IPS DF 4.7 (cell line): Measurements from ENCODE around the gene TUBB2A.

ENCODE experiments used
- DNase-seq: peaks from one replicate; pipeline ENCODE4 v3.0.0-alpha.2; 2013; ENCODE audit warnings: low spot score; ENCODE audit errors: extremely low read depth

TUBB2A gene

DNA sequence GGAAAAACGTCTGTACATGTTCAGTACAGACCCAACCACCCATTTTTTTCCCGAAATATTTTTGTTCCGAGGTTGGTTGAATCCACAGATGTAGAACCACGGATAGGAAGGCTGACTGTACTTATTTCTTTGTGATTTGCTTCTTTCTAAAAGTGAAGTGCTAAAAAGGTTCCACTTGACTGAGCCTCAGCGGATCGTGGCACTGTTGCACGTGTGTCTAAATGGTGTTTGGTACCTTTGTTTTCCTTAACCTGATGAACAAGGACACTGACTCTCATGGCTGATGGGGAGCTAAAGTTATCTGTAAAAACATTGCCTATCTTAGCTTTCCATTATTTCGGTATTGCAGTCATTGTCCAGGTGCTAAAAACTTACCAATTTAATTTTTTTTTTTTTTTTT is 32.7 kb downstream of the TUBB2A start:
- no peak for DNase-seq

DNA sequence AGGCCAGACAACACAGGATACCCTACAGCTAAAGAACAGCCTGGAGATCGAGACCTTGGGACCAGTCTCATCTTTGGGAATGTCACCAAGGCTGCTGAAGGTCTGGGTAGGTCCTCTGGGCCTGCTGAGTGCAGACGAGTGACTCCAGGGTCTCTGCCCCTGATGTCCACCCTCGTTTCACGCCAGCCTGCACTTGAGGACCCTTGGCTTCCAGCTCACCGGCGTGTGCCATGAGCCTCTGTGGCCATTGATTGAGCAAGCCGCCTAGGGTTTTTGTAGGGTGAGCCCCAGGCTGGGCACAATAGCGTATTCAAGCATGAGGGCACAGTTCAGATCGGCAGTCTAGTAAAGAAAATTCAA is 34.5 kb downstream of the TUBB2A start:
- DNase-seq: no peak

DNA sequence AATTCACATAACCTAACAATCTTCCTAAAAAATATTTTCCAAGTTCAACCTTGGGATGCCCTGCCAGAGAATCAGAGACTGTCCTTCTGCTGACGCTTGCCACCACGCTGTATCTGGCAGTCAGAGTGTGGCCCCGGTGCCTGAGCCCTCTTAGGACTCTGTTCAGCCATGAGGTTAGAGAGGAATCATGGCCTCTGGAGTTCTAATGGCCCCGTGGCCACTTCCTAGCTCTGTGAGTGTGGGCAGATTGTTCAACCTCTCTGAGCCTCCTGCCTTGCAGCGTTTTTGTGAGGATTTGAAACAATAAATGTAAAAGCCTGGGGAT is 36.6 kb downstream of the TUBB2A start:
- no peak for DNase-seq

DNA sequence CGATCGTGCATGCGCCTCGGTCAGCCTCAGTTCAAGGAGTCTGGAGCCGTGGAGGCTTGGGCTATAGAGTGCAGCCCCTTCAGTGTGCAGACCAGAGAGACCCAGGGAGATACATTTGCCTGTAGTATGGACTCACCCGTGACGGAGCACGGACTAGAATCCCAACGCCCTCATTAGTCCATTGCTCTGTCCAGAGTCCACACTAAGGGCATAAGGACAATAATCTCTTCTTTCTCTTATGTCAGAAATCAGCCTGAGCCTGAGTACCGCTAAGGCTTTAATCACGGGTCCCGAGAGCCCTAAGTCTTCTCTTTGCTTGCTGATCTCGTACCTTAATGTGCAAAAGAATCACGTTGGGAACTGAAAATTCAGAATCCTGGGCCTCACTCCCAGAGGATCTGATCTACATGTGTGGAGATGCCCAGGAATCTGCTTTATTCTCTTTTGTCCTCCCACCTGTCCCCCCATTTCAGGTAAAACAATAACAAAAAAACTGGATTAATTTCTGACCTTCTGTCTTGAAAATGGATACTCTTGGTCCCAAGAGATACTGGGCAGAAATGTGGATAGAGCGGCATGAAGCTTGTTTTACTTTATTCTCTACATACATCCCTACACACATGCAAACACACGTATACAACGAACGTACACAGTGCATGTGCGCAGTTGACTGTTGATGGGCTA is 38.2 kb downstream of the TUBB2A start:
- no peak for DNase-seq

DNA sequence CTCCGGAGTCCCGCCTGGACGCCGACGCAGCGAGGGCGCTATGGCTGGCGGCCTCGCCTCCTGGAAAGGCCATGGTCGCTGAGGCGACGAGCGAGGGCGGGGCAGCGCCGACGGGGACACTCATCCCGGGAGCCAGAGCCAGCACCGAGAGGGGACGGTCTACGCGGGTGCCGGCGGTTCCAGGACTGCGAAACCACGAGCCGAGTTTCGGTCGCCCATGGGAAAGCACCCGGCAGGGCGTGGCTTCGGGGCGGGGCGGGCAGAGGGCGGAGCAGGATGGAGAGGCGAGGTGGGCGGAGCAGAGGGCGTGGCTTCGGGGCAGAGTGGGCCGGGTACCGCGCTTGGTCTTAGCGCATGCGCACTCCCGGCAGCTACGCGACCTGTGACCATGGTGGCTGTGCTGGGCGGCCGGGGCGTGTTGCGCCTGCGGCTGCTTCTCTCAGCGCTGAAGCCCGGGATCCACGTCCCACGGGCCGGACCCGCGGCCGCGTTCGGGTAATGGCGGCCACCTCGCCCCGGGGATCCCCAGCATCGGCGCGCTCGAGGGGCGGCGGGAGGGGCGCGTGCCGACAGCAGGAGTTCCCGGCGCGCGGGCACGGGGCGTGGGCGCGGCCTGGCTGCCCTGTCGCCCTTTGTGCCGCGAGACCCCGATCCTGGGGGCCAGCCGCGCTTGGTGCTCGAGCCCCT is 38.8 kb downstream of the TUBB2A start, which contains the start of gene BPHL:
Gene BPHL, plus strand, starts transcription at position 359 of the 687 bp plus-strand sequence. Its CDS starts 30 bp downstream, at position 389.
- peak; percentile 58 for DNase-seq

DNA sequence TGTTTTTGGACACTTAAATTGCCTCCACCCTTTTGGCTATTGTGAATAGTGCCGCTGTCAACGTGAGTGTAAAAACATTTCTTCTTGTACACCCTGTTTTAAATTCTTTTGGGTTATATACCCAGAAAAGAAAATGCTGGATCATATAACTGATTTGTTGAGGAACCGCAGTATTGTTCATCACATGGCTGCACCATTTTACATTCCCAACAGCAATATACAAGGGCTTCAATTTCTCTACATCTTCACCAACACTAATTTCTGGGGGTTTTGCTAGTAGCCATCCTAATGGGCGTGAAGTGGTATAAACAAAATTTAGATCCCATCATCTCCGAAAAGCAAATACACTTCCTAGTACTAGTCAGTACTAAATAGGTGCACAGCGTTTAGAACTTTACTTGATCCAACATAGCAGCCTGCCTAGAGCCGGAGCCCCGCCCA is 39.4 kb downstream of the TUBB2A start:
- DNase-seq: peak; percentile 33

DNA sequence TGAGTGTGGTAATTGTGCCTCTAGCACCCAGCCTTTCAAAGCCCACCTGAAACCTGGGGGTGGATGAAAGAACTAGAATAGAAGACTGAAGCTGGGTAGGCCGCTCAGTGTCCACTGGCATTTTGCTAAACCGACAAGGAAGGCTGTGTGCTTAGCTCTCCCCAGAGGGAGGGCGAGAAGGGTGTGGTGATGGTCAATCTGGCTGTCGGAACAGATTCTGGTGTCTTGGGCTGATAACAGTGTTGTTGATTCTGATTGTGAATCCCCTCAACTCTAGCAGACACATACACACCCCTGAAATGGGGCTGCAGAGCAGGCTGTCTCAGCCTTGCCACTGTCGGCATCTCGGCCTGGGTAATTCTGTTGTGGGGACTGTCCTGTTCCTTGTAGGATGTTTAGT is 43.0 kb downstream of the TUBB2A start:
- DNase-seq: no peak

DNA sequence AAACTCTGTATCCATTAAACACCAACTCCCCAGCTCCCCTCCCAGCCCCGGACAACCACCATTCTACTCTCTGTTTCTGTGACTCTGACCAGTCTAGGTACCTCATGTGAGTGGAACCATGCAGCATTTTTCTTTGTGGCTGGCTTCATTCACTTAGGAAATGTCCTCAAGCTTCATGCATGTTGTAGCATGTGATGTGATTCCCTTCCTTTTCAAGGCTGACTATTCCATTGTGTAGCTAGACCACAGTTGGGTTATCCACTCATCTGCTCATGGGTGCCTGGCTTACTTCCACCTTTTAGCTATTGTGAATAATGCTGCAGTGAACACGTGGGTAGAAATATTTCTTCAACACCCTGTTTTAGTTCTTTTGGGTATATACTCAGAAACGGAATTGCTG is 47.6 kb downstream of the TUBB2A start:
- DNase-seq: no peak

DNA sequence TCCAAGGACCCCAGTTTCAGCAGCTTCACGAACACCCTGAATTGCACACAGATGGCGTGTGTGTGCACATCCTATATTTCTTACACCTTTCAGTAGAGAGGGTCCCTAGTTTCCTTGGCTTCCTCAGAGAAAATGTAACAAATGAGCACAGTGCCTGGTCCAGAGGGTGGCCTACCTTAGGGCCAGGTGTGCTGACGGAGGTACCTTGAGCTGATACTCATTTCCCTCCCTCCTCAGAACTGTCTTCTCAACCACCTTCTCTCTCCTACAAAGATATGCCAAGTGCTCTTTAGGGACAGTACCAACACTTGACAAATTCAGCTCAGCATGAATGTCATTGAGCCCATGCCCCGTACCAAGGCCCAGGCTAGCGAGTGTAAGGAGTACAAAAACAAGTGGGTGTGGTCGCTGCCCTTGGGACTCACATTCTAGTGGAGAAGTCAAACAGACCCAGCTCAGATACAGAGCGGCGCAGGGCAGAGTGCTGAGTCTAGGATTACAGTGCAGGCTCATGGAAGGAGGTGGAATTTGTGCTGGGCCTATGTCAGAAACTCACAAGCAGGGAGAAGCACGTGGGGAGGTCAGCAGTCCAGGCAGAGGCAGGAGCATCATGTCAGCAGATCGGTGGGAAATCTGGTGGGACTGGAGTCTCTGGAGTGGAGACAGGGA is 48.5 kb downstream of the TUBB2A start:
- no peak for DNase-seq
